Stimulated activated CD4-positive, alpha-beta T cell treated with anti-CD3 and anti-CD28 coated beads, Interleukin-12 subunit alpha, Interleukin-12 subunit beta, amount 100 ng/mL, for 48 hours (primary cell): ENCODE measurements around the gene COMP.
"Not testable (repeated sequence)": the region's sequence is repeated elsewhere in the genome, so short reads cannot be mapped to it uniquely, and the experiment has no call there.

Source experiments
- DNase-seq, 3 donors: peaks; one replicate each; pipeline ENCODE4 v3.0.0-alpha.2; 2020; ENCODE audit warnings: low read depth in 2 of 3, low spot score in 1 of 3

Gene COMP

DNA sequence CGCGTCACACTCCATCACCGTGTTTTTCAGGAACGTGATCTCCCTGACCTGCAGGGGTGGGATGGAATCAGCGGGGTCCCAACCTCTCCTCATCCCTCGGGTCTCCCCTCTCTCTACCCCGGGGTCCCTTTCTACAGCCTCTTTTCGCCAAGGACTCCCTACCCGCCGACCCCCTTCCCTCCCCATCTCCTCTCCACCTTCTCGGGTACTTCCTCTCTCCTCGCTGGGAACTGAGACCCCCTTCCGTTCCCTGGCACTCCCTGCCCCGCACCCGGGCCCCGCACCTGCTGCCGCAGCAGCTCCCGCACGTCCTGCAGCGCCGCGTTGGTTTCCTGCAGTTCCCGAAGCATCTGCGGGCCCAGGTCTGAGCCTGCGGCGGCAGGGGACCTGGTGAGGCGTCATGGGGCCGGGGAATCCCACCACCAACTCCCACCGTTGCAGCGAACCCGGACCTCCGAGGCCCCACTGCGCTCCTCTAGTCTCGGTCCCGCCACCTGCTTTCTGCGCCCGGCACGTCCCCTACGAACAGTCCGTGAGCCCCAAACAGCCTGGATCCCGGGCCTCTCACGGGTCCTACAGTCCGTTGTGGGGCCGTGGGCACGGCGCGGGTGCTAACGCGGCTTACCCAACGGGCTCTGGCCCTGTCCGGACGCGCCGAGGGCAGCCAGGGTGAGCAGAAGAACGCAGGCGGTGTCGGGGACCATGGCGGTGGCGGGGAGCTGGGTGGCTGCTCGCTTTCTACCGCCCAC is at the start of gene COMP:
TSS of gene COMP (minus strand) at position 740 of the 749 bp plus-strand sequence. CDS start at position 704, 36 bp downstream.
- no peak for DNase-seq

DNA sequence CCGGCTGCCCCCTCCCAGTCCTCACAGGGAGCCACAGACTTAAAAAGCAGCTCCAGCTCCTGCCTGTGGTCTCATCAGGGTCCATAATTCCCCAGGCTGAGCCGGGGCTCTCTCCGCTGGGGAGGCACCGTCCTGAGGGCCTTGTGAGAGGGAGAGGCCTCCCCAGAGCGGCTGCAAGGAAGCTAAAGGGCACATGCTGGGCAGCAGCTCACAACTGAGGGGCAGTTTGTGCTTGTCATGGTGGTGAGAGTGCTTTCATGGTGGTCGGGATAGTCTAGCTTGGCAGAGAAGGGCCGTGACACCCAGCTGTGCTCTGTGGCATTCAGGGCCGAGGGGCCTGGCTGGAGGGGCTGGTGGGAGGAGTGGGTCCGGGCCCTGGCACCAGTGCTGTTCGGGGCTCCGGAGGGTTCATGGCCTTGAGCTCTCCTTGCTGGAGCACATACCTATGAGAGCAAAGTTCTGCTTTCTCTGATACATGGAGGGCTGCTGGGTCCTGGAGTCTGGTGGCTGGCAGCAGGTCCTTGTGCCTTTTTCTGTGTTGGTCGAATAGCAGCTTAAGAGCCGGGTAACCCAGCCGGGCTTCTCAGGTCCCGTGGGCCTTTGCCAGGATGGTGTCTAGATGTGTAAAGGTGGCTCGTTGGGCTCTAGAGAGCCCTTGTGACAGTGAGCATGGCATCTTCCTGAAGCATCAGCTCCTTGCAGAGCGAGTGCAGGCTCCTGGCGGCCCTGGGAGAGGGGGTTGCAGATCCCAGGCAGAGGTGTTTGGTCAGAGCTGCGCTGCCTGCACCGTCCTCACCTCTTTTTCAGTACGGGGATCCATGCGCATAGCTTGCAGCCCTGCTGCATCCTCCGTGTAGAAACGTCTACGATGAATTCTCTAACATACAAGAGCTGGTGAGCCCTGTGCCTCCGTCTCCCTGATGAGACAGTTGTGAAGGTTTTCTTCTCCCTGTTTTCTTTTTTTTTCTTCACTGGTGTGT is 49.5 kb upstream of the COMP start:
- DNase-seq: no peak

DNA sequence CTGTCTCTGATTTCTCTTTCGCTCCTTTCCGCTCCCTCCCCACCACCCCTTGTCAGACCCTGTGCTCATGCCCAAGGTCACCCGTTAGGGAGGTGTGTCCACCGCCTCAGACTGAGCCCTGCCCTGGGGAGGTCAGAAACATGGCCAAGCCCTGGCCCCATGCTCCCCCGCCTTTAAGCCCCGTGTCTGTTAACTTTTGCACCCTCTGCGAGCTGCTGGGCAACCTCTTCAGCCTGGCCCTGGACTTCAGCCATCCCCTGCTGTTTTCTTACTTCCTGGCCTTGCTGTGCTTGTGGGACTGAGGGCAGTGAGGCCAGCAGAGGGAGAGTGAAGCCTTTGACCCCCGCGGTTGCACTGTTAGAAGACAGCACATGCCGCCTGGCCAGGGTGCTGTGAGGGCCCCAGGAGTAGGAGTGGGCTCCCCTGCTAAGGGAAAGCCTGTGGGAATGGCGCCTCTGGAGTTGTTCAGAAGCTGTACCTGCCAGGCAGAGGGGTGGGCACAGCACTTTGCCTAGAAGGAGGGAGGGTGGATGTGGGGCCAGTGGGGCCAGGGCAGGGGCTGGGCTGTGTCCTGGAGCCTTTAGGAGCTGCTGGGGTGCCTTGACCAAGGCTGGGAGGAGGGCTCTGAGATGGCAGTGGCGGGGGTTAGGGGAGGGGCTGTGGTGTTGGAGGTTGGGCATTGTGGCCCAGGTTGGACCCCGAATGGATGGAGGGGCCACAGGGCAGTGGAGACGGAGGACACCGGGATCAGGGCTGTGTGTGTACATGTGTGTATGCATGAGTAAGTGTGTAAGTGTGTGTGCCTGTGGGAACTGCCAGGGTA is 48.6 kb upstream of the COMP start:
- DNase-seq: no peak

GRCh38 chr19:18834644-18834984 is 43.5 kb upstream of the COMP start:
- DNase-seq: no peak

DNA sequence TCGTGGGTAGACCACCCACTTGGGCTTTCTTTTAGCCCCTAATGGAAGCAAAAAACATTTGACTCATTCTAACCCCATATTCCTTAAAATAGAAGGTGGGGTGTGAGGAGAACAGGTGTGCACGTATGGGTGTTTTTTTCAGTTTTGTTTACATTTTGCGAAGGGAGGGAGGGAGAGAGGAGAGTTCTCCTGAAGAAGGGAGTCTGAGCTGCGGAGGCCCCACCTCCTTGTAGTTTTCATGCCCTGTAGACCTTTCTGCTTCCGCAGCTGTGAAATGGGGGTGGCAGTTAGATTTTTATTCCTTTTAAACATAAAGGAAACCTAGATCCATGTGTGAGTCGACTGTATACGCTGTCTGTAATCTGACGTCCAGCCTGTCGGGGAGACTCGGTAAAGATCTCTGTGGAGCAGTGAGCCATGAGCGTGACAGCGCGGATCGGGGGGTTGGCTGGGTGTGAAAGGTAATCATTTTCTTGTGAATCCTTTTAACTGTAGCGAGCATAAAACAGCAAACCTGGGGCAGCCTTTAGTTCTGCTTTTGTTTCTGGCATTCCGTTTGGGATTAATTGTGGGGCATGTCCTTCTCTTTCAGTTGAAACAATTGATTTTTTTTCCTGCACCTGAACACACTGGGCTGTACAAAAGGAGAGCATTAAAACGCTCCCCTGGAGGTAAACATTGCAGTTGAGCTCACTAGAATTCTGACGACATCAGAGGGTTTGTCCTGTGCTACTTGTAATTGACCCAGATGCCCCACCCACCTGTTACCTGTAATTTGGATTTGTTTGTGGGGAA is 42.9 kb upstream of the COMP start:
- DNase-seq: no peak

DNA sequence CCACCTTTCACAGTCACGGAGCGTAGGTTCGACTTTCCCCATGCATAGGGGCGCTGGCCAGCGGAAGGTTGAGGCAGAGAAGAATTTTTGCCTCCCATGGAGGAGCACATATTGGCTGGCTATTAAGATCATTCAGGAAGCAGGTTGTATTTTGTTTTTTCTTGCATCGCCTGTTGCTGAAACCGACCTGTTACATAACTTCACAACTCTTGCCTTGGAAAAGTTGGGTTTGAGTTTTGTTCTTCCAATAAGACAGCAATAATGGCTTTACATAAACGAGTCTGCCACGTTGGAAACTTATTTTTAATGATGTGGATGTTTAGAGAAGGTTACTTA is 42.0 kb upstream of the COMP start:
- DNase-seq: no peak

GRCh38 chr19:18832306-18833140 is 41.4 kb upstream of the COMP start:
- no peak for DNase-seq

DNA sequence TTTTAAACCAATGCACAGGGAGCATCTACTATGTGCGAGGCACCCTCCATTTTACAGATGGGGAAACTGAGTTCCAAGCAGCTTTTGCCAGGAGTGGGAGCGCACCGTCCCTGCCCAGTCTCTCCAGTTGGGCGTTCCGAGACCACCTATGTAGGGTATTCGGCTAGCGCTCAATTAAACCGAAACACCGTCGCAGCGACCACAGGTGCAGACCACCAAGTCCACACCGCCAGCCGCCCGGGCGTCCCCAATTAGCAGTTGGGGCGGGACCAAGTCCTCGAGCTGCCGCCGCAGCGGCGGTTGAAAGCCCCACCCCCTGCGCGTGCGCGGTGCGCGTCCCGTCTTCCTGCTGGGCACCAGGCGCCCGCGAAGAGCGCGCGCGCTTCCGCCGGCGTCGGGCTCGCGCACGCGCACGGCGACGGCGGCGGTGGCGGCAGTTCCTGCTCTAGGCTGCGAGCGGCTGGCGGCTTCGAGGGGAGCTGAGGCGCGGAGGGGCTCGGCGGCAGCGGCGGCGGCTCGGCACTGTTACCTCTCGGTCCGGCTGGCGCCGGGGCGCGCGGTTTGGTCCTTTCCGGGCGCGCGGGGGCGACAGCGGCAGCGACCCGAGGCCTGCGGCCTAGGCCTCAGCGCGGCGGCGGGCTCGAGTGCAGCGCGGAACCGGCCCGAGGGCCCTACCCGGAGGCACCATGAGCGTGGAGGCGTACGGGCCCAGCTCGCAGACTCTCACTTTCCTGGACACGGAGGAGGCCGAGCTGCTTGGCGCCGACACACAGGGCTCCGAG is 40.6 kb upstream of the COMP start, which contains the start of gene UPF1:
TSS of gene UPF1 (plus strand) at position 436 of the 782 bp plus-strand sequence. CDS start at position 687, 251 bp downstream.
- DNase-seq: peak; percentile 84 to 97 (median 90)

- no peak for DNase-seq
These were observed 39.4 kb upstream of the COMP start for GRCh38 chr19:18830488-18830887.

DNA sequence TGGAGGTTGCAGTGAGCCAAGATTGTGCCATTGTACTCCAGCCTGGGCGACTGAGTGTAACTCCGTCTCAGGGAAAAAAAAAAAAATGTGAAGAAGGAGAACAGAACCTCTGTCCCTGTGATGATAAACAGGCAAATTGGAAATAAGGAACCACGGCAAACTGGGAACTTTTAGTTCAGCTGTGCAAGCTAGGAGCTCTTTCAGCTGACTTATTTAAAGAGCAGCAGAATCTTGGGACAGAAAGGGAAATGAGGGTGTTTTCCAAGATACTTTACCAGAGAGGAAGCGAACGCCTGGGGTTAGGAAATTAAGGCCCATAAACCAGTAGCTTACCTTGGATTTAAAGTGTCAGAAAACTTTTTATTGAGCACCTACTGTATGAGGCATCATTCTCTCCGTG is 37.7 kb upstream of the COMP start:
- no peak for DNase-seq

DNA sequence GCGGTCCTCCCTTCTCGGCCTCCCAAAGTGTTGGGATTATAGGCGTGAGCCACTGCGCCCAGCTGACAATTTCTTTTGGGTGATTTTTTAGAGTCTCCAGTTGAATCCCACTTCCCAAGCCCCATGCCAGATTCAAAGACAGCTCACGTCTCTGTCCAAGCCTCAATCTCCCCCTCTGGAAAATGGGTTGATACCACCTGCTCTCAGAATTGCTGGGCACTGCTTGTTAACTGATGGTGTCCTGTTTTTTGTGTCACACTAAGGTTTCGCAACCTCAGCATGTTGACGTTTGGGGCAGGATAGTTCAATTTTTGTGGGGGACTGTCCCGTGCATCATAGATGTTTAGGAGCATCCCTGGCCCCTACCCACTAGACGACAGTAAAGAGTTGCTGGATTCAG is 26.5 kb upstream of the COMP start:
- no peak for DNase-seq

- not testable (repeated sequence) for DNase-seq
These were observed 25.5 kb upstream of the COMP start for GRCh38 chr19:18816645-18817044.

DNA sequence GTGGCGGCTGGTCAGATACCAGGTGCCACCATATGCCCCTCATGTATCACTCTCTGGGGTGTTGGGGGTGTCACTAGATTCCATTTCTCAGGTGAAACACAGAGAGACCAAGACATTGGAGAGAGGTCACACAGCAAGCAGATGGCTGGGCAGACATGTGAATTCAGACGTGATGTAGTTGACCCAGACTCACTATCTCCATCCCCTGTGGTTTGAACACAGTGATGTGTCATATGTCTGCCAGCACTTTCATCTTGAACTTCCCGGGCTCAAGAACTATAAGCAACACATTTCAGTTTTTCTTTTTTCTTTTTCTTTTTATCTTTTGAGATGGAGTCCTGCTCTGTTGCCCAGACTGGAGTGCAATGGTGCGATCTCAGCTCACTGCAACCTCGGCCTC is 24.6 kb upstream of the COMP start:
- no peak for DNase-seq

DNA sequence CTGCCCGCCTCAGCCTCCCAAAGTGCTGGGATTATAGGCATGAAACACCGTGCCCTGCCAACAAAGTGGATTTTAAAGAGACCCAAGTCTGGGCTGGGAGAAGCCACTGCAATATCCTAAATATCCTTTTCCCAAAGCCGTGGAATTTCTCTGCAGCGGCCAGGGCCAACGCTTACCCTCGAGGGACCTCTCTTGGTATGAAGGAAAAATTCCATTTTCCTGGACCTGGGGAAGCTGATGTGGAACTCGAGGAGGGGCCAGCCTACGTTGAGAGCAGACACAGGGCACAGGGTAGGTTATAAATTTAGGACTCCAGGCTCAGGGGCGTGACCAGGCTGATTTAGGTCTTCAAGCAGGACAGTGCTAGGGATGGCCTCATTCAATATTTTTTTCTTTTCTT is 23.0 kb upstream of the COMP start:
- no peak for DNase-seq

- DNase-seq: not testable (repeated sequence)
These were observed 20.5 kb upstream of the COMP start for GRCh38 chr19:18811638-18812037.

- DNase-seq: no peak
These were observed 18.2 kb upstream of the COMP start for GRCh38 chr19:18809149-18809868.

DNA sequence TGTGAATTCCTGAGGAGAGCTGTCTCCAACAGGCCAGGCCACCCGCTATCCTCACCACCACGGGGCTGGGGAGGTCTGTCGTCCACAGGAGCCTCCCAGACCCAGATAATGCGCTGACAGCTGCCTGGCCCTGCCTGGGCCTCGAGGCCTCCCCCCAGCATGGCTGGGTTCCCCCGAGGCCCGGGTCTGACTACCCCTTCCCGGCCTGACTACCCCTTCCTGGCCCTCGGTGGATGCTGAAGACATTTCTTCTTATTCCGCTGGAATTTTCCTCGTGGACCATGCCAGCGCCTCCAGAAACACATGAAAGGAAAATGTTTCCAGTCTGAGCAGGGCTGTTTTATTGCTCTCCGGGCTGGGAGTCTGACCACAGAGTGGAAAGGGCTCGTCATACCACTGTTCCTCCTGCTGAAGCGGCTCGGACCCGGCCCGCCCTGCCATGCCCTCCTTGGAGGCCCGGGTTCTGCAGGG is 16.8 kb upstream of the COMP start:
- no peak for DNase-seq

- DNase-seq: no peak
These were observed 13.5 kb upstream of the COMP start for GRCh38 chr19:18804643-18805042.
